ENCODE results near the gene ACVR1B. TPM values are rescaled to one million over a fixed set of nuclear protein-coding genes. Genes with fewer than 3 reads are reported as not detected.

ACVR1B gene
- total RNA-seq, 1 experiment from 2014 or later: 14.2 TPM

GRCh38 chr12:51915003-51915625, 36.4 kb upstream of the ACVR1B start:
- in situ Hi-C loops (cut with HindIII; ENCODE audit: low pct_unique_long_range_greater_than_20kb, low sequenced_read_pairs): no loop called here
- DNase-seq (ENCODE audit: low read depth): no peak

- no peak for DNase-seq (ENCODE audit: low read depth)
- in situ Hi-C loops (cut with HindIII; ENCODE audit: low pct_unique_long_range_greater_than_20kb, low sequenced_read_pairs): no loop called here
Measured at GRCh38 chr12:51915951-51916350, 35.5 kb upstream of the ACVR1B start.

- in situ Hi-C loops (cut with HindIII; ENCODE audit: low pct_unique_long_range_greater_than_20kb, low sequenced_read_pairs): no loop called here
- no peak for DNase-seq (ENCODE audit: low read depth)
Measured at GRCh38 chr12:51917041-51917590, 34.4 kb upstream of the ACVR1B start.

- DNase-seq (ENCODE audit: low read depth): no peak
- in situ Hi-C loops (cut with HindIII; ENCODE audit: low pct_unique_long_range_greater_than_20kb, low sequenced_read_pairs): no loop called here
Measured at GRCh38 chr12:51917746-51918453, 33.6 kb upstream of the ACVR1B start.

DNA sequence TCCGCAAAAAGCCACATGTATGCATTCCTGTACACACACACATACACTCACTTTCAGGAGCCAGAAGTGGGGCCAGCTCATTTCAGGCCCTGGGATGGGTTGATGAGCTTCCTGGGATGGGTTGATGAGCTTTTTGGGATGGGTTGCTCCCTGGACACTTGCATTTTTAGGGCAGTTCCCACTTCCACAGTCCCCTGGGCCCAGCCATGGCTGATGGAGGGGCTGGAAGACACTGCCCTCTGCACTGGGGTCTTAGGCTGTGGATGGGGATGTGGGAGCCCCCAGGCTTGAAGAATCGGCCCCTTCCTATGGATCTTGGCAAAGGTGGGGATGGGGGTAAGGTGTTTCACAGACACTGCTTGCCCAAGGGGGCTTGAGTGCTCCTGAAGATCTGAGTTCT, 31.5 kb upstream of the ACVR1B start:
- no peak for DNase-seq (ENCODE audit: low read depth)
- in situ Hi-C loops (cut with HindIII; ENCODE audit: low pct_unique_long_range_greater_than_20kb, low sequenced_read_pairs): no loop called here

DNA sequence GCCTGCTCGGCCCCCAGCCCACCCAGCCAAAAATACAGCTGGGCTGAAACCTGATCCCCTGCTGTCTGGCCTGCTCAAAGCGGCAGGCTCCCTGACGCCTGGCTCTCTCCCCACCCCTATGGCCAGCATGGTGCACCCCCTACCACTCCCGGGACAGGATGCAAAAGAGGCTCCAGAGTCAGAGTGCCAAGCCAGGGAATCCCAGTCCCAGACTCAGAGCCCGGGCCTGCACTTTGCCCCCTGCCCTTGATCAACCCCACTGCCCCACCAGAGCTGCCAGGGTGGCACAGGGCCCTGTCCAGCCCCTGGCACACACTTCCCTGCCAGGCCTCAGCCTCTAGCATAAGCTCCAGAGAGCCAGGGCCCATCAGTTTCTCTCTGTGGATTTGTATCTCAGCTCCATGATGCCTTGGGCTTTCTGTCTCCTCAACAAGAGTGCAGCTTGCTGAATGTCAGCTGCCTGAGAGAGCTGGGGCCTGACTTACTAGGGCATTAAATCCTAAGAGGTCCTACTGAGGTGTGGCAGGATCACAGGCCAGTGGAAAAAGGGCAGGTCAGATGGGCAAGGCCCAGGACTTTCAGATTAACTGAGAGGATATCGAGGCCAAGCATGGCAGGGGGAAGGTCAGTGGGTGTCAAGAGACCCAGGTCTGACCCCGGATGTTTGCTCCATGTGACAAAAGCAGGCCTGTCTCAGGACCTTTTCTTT, 30.3 kb upstream of the ACVR1B start:
- DNase-seq (ENCODE audit: low read depth): no peak
- in situ Hi-C loops (cut with HindIII; ENCODE audit: low pct_unique_long_range_greater_than_20kb, low sequenced_read_pairs): no loop called here

- in situ Hi-C loops (cut with HindIII; ENCODE audit: low pct_unique_long_range_greater_than_20kb, low sequenced_read_pairs): no loop called here
- DNase-seq (ENCODE audit: low read depth): no peak
Measured at GRCh38 chr12:51922146-51922545, 29.4 kb upstream of the ACVR1B start.

DNA sequence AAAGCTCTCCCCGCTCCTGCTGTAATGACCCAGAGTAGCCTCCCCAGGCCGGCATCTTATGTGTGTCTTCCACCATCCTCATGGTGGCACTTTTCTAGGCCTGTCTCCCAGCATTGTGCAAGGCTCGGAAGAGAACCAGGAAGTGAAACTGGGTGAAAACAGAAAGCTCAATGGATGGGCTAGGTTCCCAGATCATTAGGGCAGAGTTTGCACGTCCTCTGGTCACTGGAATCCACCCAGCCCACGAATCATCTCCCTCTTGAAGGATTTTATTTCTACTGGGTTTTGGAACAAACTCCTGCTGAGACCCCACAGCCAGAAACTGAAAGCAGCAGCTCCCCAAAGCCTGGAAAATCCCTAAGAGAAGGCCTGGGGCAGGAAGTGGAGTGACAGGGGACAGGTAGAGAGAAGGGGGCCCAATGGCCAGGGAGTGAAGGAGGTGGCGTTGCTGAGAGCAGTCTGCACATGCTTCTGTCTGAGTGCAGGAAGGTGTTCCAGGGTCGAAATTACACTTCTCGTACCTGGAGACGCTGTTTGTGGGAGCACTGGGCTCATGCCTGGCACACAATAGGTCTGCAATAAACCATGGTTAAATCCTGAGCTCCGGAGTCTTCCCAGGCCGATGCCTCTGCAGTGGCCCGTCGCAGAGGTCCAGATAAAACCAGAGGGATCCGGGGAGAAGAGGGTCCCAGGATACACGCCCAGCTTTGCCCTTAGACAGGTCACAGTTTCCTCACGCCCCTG, 28.6 kb upstream of the ACVR1B start:
- no peak for DNase-seq (ENCODE audit: low read depth)
- in situ Hi-C loops (cut with HindIII; ENCODE audit: low pct_unique_long_range_greater_than_20kb, low sequenced_read_pairs): no loop called here

DNA sequence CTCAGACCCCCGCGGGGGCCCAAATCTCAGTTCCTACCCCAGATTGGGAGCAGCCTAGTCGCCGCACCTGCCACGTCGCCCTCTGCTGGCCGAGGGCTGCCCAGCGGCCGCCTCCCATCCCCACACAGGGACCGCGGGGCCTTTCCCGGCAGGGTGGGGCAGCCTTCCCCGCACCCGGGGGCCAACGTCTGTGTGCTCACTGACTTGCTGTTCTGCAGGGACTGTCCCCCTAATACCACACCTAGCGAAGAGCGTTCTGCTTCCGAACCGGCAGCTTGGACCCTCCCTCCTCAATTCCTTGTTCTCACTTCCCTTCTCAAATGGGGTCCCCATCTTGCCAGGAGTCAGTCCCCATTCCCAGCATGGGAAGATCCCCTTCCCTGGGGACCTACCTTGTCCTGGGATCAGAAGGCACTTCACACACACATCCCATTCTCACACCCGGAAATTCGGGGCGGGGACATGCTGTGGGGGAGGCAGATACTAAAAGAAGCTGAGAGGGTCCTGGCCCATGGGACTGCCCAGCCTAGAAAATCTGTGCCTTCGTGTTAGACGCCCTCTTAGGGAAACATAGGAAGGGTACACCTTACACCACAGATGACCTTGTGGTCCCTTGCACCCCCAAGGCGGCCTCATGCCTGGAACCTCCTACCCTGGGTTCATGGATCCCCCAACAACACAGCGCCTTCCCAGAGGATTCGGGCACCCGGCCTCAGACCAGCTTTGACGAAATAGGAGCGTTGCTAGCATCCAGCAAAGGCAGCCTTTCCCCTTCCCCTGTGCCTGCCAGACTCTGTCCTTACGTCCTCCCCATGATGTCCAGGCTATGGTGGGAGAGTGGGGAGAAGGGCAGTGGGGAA, 27.8 kb upstream of the ACVR1B start:
- no peak for DNase-seq (ENCODE audit: low read depth)
- in situ Hi-C loops (cut with HindIII; ENCODE audit: low pct_unique_long_range_greater_than_20kb, low sequenced_read_pairs): no loop called here

DNA sequence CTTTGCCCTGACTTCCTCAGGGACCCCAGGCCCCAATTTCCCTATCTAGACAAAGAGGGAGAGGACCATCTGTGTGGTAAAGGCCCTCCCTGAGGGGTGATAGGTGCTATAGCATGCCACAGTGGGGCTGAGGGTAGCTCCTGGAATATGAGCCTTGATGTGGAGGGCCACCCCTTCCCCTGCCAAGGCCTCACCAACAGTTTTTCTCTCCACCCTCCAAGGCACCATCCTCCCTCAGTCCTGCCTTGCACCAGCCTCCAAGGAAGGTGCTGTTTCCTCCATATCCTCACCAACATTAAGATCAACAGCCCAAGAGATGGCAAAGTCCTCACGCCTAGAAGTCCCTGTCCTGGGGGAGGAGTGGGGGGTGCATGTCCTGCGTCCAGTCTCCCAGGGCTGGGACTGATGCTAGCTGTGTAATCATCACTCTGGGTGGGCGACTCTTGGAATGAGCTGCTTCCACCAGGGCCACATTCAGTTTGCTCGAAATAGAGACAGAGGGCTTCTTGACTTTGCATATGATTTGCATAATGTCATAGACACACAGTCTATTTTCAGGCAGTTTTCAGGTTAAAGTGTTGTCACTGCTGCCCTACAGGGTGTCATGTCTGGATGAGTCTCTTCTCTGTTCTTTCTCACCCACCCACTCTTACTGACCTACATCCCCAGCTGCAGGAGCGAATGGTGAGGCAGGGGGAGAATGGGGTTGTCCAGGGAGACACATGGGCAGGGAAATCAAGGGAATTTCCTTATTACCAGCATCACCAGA, 26.8 kb upstream of the ACVR1B start:
- in situ Hi-C loops (cut with HindIII; ENCODE audit: low pct_unique_long_range_greater_than_20kb, low sequenced_read_pairs): no loop called here
- DNase-seq (ENCODE audit: low read depth): no peak

DNA sequence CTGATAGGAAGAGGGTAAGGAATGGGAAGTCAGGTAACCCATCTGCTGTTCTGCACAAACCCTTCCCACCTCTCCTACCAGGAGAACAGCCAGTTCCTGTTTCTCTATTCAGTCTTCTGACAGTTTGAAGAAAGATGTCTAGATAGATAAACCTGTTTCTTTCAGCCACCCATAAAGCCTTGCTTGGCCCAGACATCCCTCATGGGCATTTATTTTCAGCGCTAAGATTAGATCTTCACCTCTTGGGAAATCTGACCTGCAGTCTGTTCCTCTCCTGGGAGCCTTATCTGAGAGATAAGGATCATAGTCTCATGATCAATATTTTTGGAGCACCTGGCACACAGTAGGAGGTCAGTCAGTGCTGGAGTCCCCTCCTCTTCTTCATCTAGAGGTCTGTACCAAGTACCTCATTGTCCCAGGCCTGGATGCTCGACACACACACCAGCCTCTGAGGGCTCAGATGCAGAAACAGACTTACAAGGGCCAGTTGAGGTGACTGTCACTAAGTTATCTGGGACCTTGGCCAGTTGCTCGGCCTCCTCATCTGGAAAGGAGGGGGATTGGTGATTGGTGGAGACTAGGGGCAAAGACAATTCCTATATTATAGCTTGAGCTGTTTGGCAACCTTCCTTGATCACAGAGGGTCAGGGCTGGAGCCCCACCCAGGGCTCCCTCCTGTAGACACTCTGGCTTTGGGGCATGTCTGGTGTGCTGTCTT, 26.0 kb upstream of the ACVR1B start:
- DNase-seq (ENCODE audit: low read depth): no peak
- in situ Hi-C loops (cut with HindIII; ENCODE audit: low pct_unique_long_range_greater_than_20kb, low sequenced_read_pairs): no loop called here

DNA sequence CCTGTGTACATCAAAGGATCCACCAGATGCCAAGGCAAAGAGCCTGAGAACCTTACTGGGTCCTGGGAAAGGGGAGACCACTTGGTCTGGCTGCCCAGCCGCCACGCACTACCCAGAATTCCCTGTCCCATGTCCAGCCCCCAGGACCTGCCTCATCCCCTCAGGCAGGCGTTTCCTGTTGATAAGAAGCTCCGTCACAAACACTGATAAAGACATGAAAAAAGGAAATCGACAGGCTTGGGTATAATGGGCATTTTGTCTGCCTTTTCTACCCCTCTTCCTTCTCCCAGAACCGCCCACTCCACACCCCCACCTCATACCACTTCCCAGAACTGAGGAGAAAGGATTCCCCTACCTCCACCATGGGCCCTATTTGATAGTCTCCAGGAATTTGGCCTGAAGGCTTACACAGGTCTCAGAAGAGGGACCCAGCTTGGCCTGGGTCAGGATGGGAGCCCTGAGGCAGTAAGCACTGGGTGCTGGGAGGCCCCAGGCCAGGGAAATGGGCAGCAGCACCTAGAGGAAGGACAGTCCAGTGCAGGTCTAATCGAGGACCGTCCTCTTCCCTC, 25.4 kb upstream of the ACVR1B start:
- no peak for DNase-seq (ENCODE audit: low read depth)
- in situ Hi-C loops (cut with HindIII; ENCODE audit: low pct_unique_long_range_greater_than_20kb, low sequenced_read_pairs): no loop called here

DNA sequence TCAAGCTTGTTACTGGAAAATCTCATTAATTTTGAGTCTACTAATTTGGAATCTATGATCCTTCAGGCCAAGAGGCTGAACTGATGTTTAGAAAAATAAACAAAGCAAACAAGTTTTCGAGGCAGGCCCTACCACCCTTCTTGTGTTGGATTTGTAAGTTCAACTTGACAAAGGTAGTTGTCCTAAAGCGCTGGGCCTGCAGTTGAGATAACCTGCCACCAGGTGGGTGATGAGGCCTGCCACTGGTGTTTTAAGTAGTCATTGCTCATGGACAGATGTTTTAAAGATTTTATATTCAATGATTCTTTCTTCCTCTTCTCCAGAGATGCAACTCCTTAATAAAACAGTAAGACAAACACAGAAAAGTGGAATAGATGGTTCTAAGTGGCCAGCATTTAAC, 24.8 kb upstream of the ACVR1B start:
- DNase-seq (ENCODE audit: low read depth): peak; percentile 9
- in situ Hi-C loops (cut with HindIII; ENCODE audit: low pct_unique_long_range_greater_than_20kb, low sequenced_read_pairs): no loop called here

GRCh38 chr12:51932218-51933076, 19.1 kb upstream of the ACVR1B start:
- in situ Hi-C loops (cut with HindIII; ENCODE audit: low pct_unique_long_range_greater_than_20kb, low sequenced_read_pairs): no loop called here
- no peak for DNase-seq (ENCODE audit: low read depth)

GRCh38 chr12:51934080-51934479, 17.4 kb upstream of the ACVR1B start:
- DNase-seq (ENCODE audit: low read depth): no peak
- in situ Hi-C loops (cut with HindIII; ENCODE audit: low pct_unique_long_range_greater_than_20kb, low sequenced_read_pairs): no loop called here

All from Caki2 (cell line).